ENCODE results near the gene ZYG11B.
"Not testable (repeated sequence)": the region's sequence is repeated elsewhere in the genome, so short reads cannot be mapped to it uniquely, and the experiment has no call there.

ZYG11B gene

GRCh38 chr1:52726265-52727113, at the start of gene ZYG11B:
ZYG11B (plus strand) TSS chr1:52726453; CDS start chr1:52726654, 201 bp downstream.
- Mint-ChIP-seq H3K4me3 (peak within 1 kb of the TSS; percentile 94 to 96), H3K27me3 (no peaks in the 10 kb centered on the region), H3K4me1 (peaks cover 43% of the 10 kb centered on the region), H3K27ac (peak within 1 kb of the TSS; percentile 94 to 96), H3K9me3 (no peaks in the 10 kb centered on the region)
- DNase-seq (peak; percentile 91), ATAC-seq (peak; percentile 97)

GRCh38 chr1:52677076-52677806, 49.0 kb upstream of the ZYG11B start:
- ATAC-seq = no peak
- H3K9me3 Mint-ChIP-seq = no peaks in the 10 kb centered on the region
- no peak overlapping the region for H3K4me3 Mint-ChIP-seq
- DNase-seq = no peak
- peak overlapping the region; percentile 31 to 55 for H3K27ac Mint-ChIP-seq
- no peaks in the 10 kb centered on the region for H3K27me3 Mint-ChIP-seq
- H3K4me1 Mint-ChIP-seq = peaks cover 16% of the 10 kb centered on the region

- Mint-ChIP-seq H3K27ac (peak overlapping the region in 1 of 2 donors; percentile 55), H3K9me3 (no peaks in the 10 kb centered on the region), H3K4me3 (no peak overlapping the region), H3K27me3 (no peaks in the 10 kb centered on the region), H3K4me1 (peaks cover 16% of the 10 kb centered on the region)
- ATAC-seq (no peak), DNase-seq (no peak)
Observed at GRCh38 chr1:52679048-52679447, 47.2 kb upstream of the ZYG11B start.

GRCh38 chr1:52679498-52679897, 46.8 kb upstream of the ZYG11B start:
- H3K4me3 Mint-ChIP-seq = no peak overlapping the region
- H3K4me1 Mint-ChIP-seq = peaks cover 14% of the 10 kb centered on the region
- ATAC-seq = no peak
- H3K27me3 Mint-ChIP-seq = no peaks in the 10 kb centered on the region
- H3K27ac Mint-ChIP-seq = peak overlapping the region in 1 of 2 donors; percentile 63
- no peak for DNase-seq
- H3K9me3 Mint-ChIP-seq = no peaks in the 10 kb centered on the region

- Mint-ChIP-seq H3K27me3 (no peaks in the 10 kb centered on the region), H3K4me3 (no peak overlapping the region), H3K4me1 (peaks cover 6% of the 10 kb centered on the region), H3K9me3 (no peaks in the 10 kb centered on the region), H3K27ac (peak overlapping the region in 1 of 2 donors; percentile 34)
- ATAC-seq (no peak), DNase-seq (no peak)
Observed at GRCh38 chr1:52680353-52680752, 45.9 kb upstream of the ZYG11B start.

GRCh38 chr1:52681136-52681535, 45.1 kb upstream of the ZYG11B start:
- ATAC-seq (no peak), DNase-seq (no peak)
- Mint-ChIP-seq H3K27me3 (no peaks in the 10 kb centered on the region), H3K9me3 (no peaks in the 10 kb centered on the region), H3K27ac (no peak overlapping the region), H3K4me1 (peaks cover 9% of the 10 kb centered on the region), H3K4me3 (no peak overlapping the region)

- DNase-seq = no peak
- Mint-ChIP-seq H3K27me3 (no peaks in the 10 kb centered on the region), H3K4me1 (peaks cover 23% of the 10 kb centered on the region), H3K9me3 (no peaks in the 10 kb centered on the region), H3K27ac (no peak overlapping the region), H3K4me3 (no peak overlapping the region)
- no peak for ATAC-seq
Observed at GRCh38 chr1:52683367-52683940, 42.8 kb upstream of the ZYG11B start.

GRCh38 chr1:52684545-52684944, 41.7 kb upstream of the ZYG11B start:
- ATAC-seq = no peak
- H3K4me3 Mint-ChIP-seq = no peak overlapping the region
- no peaks in the 10 kb centered on the region for H3K9me3 Mint-ChIP-seq
- DNase-seq = no peak
- peak overlapping the region in 1 of 2 donors; percentile 42 for H3K27ac Mint-ChIP-seq
- peaks cover 19% of the 10 kb centered on the region for H3K4me1 Mint-ChIP-seq
- H3K27me3 Mint-ChIP-seq = no peaks in the 10 kb centered on the region

GRCh38 chr1:52686261-52686751, 39.9 kb upstream of the ZYG11B start:
- Mint-ChIP-seq H3K27ac (peak overlapping the region; percentile 6 to 93), H3K4me1 (peaks cover 17% of the 10 kb centered on the region)
- H3K9me3 Mint-ChIP-seq, H3K4me3 Mint-ChIP-seq, H3K27me3 Mint-ChIP-seq: not testable (repeated sequence)
- DNase-seq = peak; percentile 69 to 76
- peak; percentile 98 for ATAC-seq

- DNase-seq = no peak
- ATAC-seq = no peak
- Mint-ChIP-seq H3K4me1 (peaks cover 17% of the 10 kb centered on the region), H3K27ac (no peak overlapping the region), H3K27me3 (no peaks in the 10 kb centered on the region), H3K9me3 (no peaks in the 10 kb centered on the region), H3K4me3 (no peak overlapping the region)
Observed at GRCh38 chr1:52686830-52687229, 39.4 kb upstream of the ZYG11B start.

GRCh38 chr1:52691821-52692220, 34.4 kb upstream of the ZYG11B start:
- H3K27ac Mint-ChIP-seq = no peak overlapping the region
- ATAC-seq (no peak), DNase-seq (no peak)
- peaks cover 28% of the 10 kb centered on the region for H3K4me1 Mint-ChIP-seq
- H3K4me3 Mint-ChIP-seq = no peak overlapping the region
- no peaks in the 10 kb centered on the region for H3K9me3 Mint-ChIP-seq
- H3K27me3 Mint-ChIP-seq = no peaks in the 10 kb centered on the region

GRCh38 chr1:52692697-52693096, 33.6 kb upstream of the ZYG11B start:
- no peak overlapping the region for H3K27ac Mint-ChIP-seq

GRCh38 chr1:52693351-52693750, 32.9 kb upstream of the ZYG11B start:
- not testable (repeated sequence) for DNase-seq, H3K27ac Mint-ChIP-seq, H3K4me3 Mint-ChIP-seq, H3K27me3 Mint-ChIP-seq, ATAC-seq, H3K9me3 Mint-ChIP-seq
- peaks cover 30% of the 10 kb centered on the region for H3K4me1 Mint-ChIP-seq

More at GRCh38 chr1:52692697-52693096, 33.6 kb upstream of the ZYG11B start:
- no peak for ATAC-seq
- DNase-seq = no peak
- H3K4me3 Mint-ChIP-seq = no peak overlapping the region
- H3K27me3 Mint-ChIP-seq = no peaks in the 10 kb centered on the region
- peaks cover 29% of the 10 kb centered on the region for H3K4me1 Mint-ChIP-seq
- H3K9me3 Mint-ChIP-seq = no peaks in the 10 kb centered on the region

GRCh38 chr1:52693843-52694242, 32.4 kb upstream of the ZYG11B start:
- Mint-ChIP-seq H3K4me3 (no peak overlapping the region), H3K9me3 (no peaks in the 10 kb centered on the region), H3K4me1 (peaks cover 30% of the 10 kb centered on the region), H3K27ac (no peak overlapping the region), H3K27me3 (no peaks in the 10 kb centered on the region)
- no peak for DNase-seq
- no peak for ATAC-seq

GRCh38 chr1:52695627-52696026, 30.6 kb upstream of the ZYG11B start:
- peaks cover 30% of the 10 kb centered on the region for H3K4me1 Mint-ChIP-seq
- DNase-seq = no peak
- no peak overlapping the region for H3K27ac Mint-ChIP-seq
- no peak overlapping the region for H3K4me3 Mint-ChIP-seq
- H3K27me3 Mint-ChIP-seq = no peaks in the 10 kb centered on the region
- no peak for ATAC-seq
- H3K9me3 Mint-ChIP-seq = no peaks in the 10 kb centered on the region

Measured in stimulated activated naive CD8-positive, alpha-beta T cell treated with anti-CD3 and anti-CD28 coated beads, Interleukin-15, amount 100 ng/mL, for 72 hours (primary cell).